Measurements from ENCODE around the gene EPHB1.
"Not testable (repeated sequence)": the region's sequence is repeated elsewhere in the genome, so short reads cannot be mapped to it uniquely, and the experiment has no call there.

EPHB1 gene

GRCh38 chr3:135017003-135017893 lies 222.2 kb downstream of the EPHB1 start:
- no peak for DNase-seq

- DNase-seq: no peak
Measured at GRCh38 chr3:135018149-135018923, 223.3 kb downstream of the EPHB1 start.

- DNase-seq: no peak
Measured at GRCh38 chr3:135020181-135020580, 225.1 kb downstream of the EPHB1 start.

GRCh38 chr3:135023996-135024658 lies 229.1 kb downstream of the EPHB1 start:
- DNase-seq: no peak

GRCh38 chr3:135030768-135031615 lies 235.9 kb downstream of the EPHB1 start:
- not testable (repeated sequence) for DNase-seq

- DNase-seq: no peak
Measured at GRCh38 chr3:135033737-135034136, 238.7 kb downstream of the EPHB1 start.

- DNase-seq: no peak
Measured at GRCh38 chr3:135034291-135034768, 239.3 kb downstream of the EPHB1 start.

GRCh38 chr3:135034891-135035440 lies 239.9 kb downstream of the EPHB1 start:
- DNase-seq: no peak

GRCh38 chr3:135038186-135038585 lies 243.1 kb downstream of the EPHB1 start:
- no peak for DNase-seq

GRCh38 chr3:135039536-135039935 lies 244.5 kb downstream of the EPHB1 start:
- not testable (repeated sequence) for DNase-seq

GRCh38 chr3:135040321-135041240 lies 245.5 kb downstream of the EPHB1 start:
- DNase-seq: no peak

- no peak for DNase-seq
Measured at GRCh38 chr3:135041601-135042000, 246.5 kb downstream of the EPHB1 start.

- DNase-seq: no peak
Measured at GRCh38 chr3:135047061-135047460, 252.0 kb downstream of the EPHB1 start.

GRCh38 chr3:135050536-135050935 lies 255.5 kb downstream of the EPHB1 start:
- DNase-seq: no peak

GRCh38 chr3:135051409-135051973 lies 256.4 kb downstream of the EPHB1 start:
- DNase-seq: no peak

- DNase-seq: no peak
Measured at GRCh38 chr3:135055449-135055848, 260.4 kb downstream of the EPHB1 start.

GRCh38 chr3:135056084-135056730 lies 261.1 kb downstream of the EPHB1 start:
- no peak for DNase-seq

GRCh38 chr3:135056733-135057310 lies 261.8 kb downstream of the EPHB1 start:
- no peak for DNase-seq

GRCh38 chr3:135057996-135058395 lies 262.9 kb downstream of the EPHB1 start:
- peak; percentile 67 for DNase-seq

- DNase-seq: no peak
Measured at GRCh38 chr3:135059580-135059979, 264.5 kb downstream of the EPHB1 start.
